Gastroesophageal sphincter (tissue), 3 donors: ENCODE measurements around the gene KRT1.

Experiments used
- EP300 ChIP-seq: sonication (generic); formaldehyde crosslinking; IDR thresholded peaks from one replicate; pipeline ENCODE4 v1.6.1; 2017; ENCODE audit warnings: antibody characterized with exemption, mild to moderate bottlenecking
- POLR2A ChIP-seq, 2 donors: fragments of 450-650 bp; IDR thresholded peaks; one replicate each; pipeline ENCODE4 v1.6.1; 2017; ENCODE audit warnings: antibody characterized with exemption in 2 of 2, mild to moderate bottlenecking in 2 of 2, moderate library complexity in 1 of 2
- POLR2AphosphoS5 ChIP-seq: sonication (generic); formaldehyde crosslinking; IDR thresholded peaks from one replicate; pipeline ENCODE4 v1.6.1; 2017; ENCODE audit warnings: antibody characterized with exemption
- TF ChIP-seq, protein P1 (sequence below), 4 experiments: fragments of 200-600 bp in 2 of 4; fragments of 450-650 bp in 2 of 4; sonication (generic) in 1 of 4; IDR thresholded peaks; one replicate each; pipeline ENCODE4 v1.5.1; 2017 to 2019; ENCODE audit warnings: antibody characterized with exemption in 4 of 4, mild to moderate bottlenecking in 2 of 4, moderate library complexity in 2 of 4

DNA sequence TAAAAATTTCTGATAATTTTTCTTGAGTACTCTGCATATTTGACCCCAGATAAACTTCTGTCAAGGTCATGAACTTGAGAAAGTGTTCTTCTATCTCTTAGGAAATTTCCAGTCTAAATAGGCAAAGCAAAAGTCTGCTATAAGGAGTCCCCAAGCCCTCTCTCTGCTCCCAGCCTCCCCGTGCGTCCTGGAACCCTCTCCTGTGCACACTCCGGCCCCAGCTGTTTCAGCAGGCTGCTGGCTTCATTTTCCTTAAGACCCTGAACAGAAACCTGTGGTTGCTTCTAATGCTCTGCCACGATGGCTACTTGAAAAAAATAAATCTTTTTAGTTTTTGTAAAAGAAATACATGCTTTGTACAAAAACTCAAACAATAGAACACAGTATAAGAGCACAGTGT is 42.9 kb downstream of the KRT1 start:
- TF ChIP-seq POLR2A (IDR thresholded peaks at IDR 0.05) (no peak), POLR2AphosphoS5 (no peak), EP300 (no peak)
- TF ChIP-seq, protein P1, sequence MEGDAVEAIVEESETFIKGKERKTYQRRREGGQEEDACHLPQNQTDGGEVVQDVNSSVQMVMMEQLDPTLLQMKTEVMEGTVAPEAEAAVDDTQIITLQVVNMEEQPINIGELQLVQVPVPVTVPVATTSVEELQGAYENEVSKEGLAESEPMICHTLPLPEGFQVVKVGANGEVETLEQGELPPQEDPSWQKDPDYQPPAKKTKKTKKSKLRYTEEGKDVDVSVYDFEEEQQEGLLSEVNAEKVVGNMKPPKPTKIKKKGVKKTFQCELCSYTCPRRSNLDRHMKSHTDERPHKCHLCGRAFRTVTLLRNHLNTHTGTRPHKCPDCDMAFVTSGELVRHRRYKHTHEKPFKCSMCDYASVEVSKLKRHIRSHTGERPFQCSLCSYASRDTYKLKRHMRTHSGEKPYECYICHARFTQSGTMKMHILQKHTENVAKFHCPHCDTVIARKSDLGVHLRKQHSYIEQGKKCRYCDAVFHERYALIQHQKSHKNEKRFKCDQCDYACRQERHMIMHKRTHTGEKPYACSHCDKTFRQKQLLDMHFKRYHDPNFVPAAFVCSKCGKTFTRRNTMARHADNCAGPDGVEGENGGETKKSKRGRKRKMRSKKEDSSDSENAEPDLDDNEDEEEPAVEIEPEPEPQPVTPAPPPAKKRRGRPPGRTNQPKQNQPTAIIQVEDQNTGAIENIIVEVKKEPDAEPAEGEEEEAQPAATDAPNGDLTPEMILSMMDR (IDR thresholded peaks at IDR 0.05) = no peak
